IMR-90 (cell line): ENCODE measurements around the gene AP3S1.

Experiments
- BHLHE40 ChIP-seq: fragments of 150-350 bp; IDR thresholded peaks from 2 replicates; pipeline ENCODE4 v1.6.1; 2016; ENCODE audit warnings: mild to moderate bottlenecking, low read depth, low read length
- CEBPB ChIP-seq: IDR thresholded peaks from 2 replicates; pipeline ENCODE4 v1.6.1; 2012; ENCODE audit warnings: low read depth, low read length, improper control_type of control experiment
- CTCF ChIP-seq: conservative IDR thresholded peaks from 2 replicates; pipeline ENCODE4 v1.5.1; 2012; ENCODE audit warnings: mild to moderate bottlenecking, low read depth, low read length, improper control_type of control experiment
- MAFK ChIP-seq: IDR thresholded peaks from 2 replicates; pipeline ENCODE4 v1.6.1; 2012; ENCODE audit warnings: low read depth, low read length, improper control_type of control experiment
- POLR2A ChIP-seq: IDR thresholded peaks from 2 replicates; pipeline ENCODE4 v1.6.1; 2012; ENCODE audit warnings: mild to moderate bottlenecking, low read depth, low read length
- RCOR1 ChIP-seq: IDR thresholded peaks from 2 replicates; pipeline ENCODE4 v1.6.1; 2012; ENCODE audit warnings: mild to moderate bottlenecking, low read length, improper control_type of control experiment; ENCODE audit not compliant: insufficient replicate concordance
- SMC3 ChIP-seq: fragments of 150-350 bp; IDR thresholded peaks from 2 replicates; pipeline ENCODE4 v1.6.1; 2016; ENCODE audit warnings: low read depth, mild to moderate bottlenecking, antibody characterized with exemption, low read length, moderate library complexity
- USF2 ChIP-seq: fragments of 150-350 bp; IDR thresholded peaks from 2 replicates; pipeline ENCODE4 v1.6.1; 2017; ENCODE audit warnings: mild to moderate bottlenecking, antibody characterized with exemption, low read length, low read depth

- TF ChIP-seq POLR2A (no peak), CTCF (no peak), USF2 (no peak), RCOR1 (no peak), MAFK (no peak), CEBPB (no peak), BHLHE40 (no peak), SMC3 (no peak)
Observed at GRCh38 chr5:115930630-115931337, 89.0 kb downstream of the AP3S1 start.
